LoVo (cell line): ENCODE measurements around the gene LIPH.
"Not testable (repeated sequence)": the region's sequence is repeated elsewhere in the genome, so short reads cannot be mapped to it uniquely, and the experiment has no call there.

Experiments used
- DNase-seq: peaks from one replicate; pipeline ENCODE4 v3.0.0-alpha.2; 2016; ENCODE audit warnings: low spot score

The LIPH gene

DNA sequence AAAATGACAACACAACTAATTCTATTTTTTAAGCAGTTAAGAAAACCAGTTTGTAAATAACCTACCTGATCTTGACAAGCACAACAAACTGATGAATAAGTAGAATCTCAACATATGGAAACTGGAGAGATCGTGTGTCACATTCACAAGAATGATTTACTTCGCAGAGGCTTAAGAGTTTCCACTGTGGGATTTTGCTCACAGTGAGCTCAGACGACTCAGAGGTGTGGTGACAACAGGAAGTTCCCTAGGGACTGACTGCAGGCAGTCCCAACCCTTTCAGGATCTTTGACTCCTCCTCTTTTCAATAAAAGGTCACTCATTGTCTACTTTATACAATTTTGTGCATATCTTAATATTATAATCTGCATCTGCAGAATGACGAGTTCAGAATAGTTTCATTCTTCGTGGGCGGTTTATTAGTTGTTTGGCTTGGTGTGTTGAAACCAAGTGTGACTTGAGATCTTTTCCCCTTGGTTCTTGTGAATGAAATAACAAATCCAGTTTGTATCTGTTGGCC, at the start of gene LIPH:
LIPH (minus strand) TSS at position 231 of the 520 bp plus-strand sequence; CDS start at position 114, 117 bp downstream.
- DNase-seq: peak; percentile 84

DNA sequence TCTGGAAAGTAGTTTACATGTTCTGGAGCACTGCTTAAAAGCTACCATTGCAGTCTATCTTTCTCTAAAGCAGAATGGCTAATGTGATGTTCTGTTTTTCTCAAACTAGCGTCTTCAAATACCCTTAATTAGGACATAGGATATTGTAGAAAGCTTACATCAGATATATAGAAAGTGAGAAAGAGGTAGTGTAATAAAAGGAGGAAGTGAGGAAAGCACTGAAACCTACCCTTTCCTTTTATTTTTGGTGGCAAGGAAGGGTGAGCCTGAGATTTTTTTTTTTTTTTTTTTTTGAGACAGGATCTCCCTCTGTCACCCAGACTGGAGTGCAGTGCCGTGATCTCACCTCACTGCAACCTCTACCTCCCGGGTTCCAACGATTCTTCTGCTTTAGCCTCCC, 43.1 kb upstream of the LIPH start:
- DNase-seq: no peak

DNA sequence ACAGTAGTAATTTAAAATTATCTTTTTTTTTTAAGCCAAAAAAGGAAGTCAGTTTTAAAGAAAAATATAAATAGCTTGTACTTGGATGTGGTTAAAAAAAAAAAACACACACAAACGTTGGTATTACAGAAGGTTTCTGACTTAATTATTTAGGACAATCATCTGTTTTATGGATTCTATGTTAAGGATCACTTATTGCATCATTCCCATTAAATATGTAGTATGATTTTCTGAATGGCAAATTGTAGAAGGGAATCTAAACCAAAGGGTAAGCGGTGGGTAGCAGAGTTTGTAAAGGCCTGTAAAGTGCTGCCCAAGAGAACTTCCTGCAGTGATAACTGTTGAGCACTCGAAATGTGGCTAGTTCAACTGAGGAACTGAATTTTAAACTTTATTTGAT, 41.7 kb upstream of the LIPH start:
- DNase-seq: no peak

DNA sequence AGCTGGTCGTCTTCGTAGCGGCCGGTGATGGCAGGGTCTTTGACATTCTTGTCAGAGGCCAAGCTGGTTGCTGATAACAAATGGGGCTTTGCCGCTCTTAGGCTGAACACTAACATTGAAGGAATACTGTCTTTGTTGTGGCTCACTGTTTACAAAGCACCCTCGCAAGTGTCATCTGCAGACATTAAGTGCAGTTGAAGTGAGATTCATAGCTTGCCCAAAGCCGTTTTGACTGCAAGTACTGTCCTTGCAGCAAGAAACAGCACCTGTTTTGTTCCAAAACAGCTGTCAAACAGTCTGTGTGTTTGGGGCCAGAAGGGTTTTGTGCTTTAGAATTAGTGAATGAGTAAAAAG, 34.3 kb upstream of the LIPH start:
- DNase-seq: no peak

DNA sequence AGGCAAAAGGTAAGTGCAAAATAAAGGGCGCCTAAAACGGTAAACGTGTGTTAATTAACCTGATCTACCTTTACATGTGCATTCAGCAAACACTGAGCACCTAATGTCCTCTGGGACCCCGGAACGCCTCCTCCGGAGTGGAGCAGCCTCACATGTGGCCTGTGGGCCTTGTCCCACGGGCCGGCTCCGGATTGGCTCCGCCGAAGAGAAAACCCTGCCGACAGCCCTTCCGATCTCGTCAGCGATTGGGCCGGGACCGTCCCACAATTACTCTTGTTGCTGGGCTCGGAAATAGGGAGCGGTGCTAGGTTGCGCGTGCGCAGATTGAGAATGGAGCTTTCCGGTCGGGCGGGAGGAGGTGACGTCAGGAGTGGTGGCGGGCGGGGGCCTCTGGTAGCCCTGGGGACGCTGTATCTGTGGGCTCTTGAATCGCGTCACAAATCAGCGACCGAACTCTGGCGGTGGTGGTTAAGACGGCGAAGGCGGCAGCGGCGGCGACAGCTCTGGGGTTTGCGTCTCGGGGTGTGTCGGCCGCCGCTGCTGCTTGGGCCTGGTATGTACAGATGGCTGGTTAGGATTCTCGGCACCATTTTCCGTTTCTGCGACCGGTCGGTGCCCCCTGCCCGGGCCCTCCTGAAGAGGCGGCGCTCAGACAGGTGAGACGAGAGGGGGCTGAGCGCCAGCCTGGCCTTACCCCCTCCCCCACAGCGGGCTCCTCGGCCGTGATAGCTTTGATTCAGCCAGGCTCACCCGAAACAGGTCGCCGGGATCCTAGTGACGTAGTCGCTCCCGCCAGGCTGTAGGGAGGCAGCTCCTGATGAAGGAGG, 33.7 kb upstream of the LIPH start, which contains the start of gene SENP2:
SENP2 (plus strand) TSS at position 437 of the 827 bp plus-strand sequence; CDS start at position 556, 119 bp downstream.
- peak; percentile 98 for DNase-seq

DNA sequence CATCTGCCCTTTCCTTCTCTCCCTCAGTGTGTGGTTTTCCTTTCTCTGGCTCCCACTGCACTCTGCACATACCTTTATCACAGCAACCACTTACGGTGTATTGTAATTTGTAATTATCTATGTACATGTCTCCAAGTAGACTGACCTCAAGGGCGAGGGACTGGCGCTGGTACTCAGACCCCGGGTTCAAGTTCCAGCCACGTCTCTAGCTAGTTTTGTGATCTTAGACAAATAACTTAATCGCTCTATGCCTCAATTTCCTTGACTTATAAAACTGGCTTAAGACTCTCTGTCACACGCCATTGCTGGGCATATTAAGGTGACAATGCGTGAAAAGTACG, 33.1 kb upstream of the LIPH start:
- DNase-seq: no peak

DNA sequence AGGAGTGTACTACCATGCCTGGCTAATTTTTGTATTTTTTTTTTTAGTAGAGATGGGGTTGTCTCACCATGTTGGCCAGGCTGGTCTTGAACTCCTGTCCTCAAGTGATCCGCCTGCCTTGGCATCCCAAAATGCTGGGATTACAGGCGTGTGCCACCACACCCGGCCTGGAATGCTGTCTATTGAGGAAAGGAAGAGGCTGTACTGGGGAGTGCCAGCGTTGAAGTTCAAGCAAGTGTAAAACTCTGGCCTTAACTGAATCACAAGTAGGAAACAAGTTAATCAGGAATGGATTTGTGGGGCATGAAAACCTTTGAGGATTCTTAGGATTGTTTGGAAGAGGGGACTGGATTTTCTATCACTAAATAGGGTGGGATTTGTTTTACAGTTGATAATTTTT, 32.3 kb upstream of the LIPH start:
- DNase-seq: no peak

DNA sequence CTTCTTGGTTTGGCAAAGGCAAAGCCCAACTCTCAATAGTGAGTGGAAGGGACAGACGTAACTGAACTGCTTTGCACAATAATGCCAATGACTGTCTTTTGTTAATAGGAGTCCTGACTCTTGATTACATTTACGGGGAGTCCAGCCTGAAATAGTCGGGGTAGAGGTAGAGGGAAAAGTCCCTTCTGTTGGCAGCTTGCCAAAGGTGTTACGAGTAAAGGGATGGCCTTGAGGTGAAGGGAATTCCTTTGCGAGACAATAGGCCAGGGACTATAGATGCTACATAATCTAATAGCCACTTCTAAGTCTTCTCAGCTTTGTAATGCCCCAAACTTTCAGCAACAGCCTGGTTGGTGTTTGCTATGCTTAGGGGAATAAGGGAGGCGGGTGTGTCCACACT, 31.5 kb upstream of the LIPH start:
- no peak for DNase-seq

DNA sequence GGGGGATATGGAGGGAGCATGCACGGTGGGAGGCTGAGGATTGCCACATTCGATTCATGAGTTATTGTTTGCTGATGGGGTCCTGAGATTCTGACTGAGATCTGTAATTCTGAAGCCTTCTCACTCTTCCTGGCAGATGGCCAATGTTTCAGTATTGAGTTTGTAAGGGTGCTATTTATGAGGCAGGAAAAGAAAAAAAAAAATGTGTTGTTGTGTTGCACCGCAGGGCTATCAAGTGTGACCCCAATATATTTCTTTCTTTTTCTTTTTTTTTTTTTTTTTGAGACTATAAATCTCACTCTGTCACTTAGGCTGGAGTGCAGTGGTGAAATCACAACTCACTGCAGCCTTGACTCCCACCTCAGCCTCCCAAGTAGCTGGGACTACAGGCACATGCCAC, 30.5 kb upstream of the LIPH start:
- DNase-seq: no peak

DNA sequence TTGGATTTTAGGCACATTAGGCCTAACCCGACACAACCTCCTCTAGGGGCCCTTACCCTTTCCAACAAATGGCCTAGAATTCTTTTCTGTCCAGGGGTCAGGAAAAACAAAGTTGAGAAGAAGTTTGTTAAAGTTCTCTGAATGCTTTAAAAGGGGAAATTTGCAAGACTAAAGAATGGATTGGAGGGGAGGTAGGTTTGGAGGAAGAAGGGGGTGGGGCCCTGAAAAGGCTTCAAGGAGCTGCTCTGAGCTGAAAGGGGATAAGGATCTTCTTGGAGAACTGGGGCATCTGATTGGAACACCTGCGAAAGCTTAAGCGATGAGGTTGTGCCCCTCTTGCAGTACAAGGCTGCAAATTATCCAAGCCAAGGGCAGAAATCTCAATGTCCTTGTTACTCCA, 29.8 kb upstream of the LIPH start:
- no peak for DNase-seq

DNA sequence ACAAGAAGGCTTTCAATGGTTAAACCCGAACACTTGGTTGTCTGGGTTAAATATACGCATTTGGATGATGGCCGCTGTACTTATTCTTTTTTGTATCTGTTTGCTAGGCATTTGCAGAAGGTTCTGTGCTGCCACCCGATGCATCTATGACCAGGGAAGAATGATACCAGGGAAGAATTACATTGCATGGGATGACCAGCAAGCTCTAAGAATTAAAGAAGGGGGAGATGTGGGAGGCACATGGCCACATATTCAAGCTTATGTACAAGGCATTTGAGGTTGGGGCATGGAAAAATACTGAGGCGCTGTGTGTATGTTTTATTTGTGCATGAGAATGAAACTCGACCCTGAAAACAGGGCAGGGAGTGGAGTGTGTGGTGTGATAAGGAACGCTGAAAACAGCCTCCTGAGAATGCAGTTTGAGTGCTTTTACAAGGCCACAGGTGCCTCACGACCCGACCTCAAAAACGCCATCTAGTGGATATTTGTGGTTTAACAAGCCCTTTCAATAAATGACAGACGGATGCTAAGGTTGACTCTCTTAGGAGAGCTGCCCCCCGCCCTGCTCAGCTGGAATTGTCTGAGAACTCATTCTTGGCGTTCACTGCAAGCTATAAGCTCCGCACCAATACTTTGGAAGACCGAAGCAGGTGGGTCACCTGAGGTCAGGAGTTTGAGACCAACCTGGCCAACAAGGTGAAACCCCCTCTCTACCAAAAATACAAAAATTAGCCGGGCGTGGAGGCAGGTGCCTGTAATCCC, 22.9 kb upstream of the LIPH start:
- peak; percentile 78 for DNase-seq

DNA sequence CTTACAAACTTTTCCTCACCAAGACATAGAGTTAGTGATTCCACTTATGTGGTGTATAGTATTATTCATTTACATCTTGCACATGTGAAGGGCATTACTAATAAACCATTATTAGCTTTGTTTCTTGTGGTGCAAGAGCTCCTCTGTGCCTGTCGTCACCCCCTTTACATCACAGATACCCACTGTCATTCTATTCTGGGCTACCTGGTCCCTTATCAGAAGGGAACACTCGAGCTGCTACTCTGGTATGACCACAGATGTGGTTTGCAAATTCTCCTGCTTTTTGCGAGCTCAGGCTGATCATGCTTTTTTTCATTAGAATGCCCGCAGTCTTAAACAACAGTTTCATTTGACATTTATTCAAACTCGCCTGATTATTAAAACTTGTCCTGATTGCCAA, 19.8 kb upstream of the LIPH start:
- DNase-seq: no peak

DNA sequence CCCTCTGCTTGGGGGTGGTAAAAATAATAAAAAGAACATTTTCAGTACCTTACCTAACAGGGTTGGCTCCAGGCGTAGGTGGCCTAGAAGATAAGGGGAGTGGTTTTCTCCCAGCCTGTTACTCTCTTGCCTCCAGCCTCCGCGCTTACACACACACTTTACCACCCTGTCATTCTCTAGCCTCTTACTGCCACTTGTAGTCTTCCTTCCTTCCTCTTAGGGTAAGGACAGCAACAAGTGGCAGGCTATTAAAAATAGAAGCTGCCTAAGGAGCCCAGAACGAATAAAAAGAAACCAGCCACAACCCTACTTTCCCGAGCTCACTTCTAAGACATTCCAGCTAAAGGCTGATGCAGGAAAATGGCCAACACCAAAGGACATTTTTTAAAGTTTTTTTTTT, 9.6 kb upstream of the LIPH start:
- no peak for DNase-seq

DNA sequence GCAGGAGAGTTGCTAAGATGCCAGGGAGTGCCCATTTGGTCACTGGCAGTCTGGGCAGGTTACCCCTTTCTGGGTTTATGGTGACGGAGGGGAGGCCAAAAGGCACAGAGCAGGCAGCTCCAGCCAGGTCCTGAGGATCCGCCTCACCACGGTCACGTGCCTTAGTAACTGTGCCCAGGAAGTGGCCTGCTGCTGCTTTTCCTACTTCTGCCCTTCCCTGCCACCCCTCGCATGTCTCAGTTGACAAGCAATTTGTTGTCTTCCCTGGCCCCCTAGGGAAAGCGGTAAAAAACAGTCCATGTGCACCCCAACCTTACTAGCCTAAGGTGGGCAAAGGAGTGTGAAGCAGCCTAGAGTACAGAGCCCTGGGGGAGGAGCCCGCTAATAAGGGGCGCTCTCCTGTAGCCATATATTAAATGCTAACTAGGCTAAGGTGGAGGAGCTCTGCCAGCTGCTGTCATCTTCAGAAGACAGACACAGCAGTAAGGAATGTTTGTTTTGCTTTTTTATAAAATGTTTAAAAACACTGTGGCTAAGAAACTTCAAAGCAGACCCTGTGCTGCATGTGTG, 9.1 kb upstream of the LIPH start:
- DNase-seq: no peak

DNA sequence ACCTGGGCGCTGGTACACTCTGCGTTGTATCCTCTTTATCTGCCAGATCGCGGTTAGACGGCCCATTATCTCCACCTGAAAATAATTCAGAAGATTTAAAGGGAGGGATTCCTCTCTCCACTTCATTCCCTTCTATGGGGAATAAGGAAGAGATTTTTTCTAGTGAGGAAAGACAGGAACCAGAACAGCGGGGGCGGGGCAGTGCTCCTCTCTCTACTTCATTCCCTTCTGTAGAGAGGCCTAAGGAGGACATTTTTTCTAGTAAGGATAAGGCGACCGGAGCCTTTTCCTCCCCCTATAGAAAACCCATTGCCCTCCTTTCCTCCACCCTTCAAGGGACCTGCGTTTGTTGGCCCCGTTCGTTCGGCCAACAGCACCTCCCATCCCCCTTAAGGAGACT, 8.3 kb upstream of the LIPH start:
- DNase-seq: no peak

DNA sequence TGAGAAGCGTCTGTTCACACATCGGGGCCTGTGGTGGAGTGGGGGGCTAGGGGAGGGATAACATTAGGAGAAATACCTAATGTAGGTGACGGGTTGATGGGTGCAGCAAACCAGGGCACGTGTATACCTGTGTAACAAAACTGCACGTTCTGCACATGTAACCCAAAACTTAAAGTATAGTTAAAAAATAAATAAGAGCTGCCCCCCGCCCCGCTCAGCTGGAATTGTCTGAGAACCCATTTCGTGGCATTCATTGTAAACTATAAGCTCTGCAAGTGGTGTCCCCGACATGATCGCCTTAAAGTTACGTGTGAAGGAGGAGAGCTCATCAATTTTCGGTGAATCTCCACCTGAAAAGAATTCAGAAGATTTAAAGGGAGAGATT, 7.3 kb upstream of the LIPH start:
- no peak for DNase-seq

DNA sequence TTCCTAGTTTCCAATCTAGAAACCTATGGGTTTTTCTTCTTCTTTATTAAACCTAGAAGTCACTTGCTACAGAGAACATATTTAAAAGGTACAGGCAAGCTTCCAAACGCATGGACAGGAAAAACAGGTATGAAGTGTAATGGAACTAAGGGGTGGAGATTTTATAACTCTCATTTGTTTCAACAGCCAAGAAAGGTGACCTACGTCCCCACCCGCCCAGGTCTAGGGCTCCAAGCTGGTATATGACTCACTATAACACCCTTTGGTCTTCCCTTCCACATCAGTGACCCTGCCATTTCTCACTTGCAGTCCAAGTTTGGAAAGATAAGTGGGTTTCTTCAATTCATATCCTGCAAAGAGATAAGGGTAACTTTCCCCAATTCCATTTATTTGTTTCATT, 6.0 kb upstream of the LIPH start:
- DNase-seq: peak; percentile 90

DNA sequence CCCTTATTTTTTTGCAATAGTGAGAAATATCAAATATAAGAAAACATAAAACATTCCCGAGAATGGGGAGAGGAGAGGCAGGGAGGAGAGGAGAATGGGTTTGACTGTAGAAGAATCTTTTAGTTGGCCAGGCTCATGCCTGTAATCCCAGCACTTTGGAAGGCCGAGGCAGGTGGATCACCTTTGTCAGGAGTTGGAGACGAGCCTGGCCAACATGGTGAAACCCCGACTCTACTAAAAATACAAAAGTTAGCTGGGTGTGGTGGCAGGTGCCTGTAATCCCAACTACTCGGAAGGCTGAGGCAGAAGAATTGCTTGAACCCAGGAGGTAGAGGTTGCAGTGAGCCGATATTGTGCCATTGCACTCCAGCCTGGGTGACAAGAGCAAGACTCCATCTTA, 4.3 kb upstream of the LIPH start:
- not testable (repeated sequence) for DNase-seq

DNA sequence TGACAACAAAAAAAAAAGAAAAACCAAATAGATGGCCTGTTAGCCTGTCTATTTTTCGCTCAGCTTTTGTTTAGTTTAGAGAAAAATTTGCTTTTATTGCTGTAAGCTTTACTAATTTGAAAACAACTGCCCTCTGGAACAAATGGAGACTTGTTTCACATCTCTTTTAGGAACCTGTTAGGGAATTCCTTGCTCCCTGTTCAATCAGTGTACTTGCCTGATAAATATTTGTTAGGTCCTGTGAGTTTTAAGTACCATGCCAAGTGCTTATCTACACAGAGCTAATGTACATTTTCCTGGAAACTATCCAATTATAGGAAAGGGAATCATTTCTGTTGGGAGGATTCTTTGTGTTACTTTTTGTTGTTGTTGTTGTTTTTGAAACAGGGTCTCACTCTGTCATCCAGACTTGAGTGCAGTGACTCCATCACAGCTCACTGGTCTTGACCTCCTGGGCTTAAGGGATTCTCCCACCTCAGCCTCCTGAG, 3.5 kb upstream of the LIPH start:
- no peak for DNase-seq

DNA sequence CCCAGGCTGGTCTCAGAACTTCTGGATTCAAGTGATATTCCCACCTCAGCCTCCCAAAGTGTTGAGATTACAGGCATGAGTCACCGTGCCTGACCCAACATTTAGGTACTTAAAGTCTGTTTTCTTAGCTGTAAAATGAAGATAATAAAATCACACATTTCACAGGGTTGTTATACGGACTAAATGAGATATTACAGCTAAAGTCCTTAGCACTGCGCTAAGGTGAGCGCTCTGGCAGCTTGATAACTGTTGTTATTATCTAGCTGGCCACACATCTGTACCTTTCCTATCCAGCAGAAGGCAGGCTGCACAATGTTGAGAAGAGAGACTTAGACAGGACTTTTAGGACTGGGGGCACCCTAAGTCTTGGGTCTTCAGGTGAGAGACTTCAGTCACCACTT, 2.7 kb upstream of the LIPH start:
- no peak for DNase-seq

DNA sequence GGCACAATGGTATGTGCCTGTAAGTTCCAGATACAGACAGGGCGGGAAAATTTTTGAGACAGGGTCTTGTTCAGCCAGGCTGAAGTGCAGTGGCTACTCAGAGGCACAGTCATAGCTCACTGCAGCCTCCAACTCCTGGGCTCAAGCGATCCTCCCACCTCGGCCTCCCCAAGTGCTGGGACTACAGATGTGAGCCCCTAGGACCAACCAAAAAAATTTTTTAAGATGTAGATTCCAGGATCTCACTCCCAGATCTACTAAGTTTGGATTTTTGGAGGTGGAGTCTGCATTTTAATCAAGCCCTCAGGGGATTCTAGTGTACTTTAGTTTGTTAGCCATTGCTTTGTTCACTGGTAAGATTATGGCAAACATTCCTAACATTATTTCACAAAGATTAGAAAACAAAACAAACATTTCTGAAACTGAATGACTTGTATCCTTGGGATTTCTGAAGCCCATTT, 2.7 kb downstream of the LIPH start:
- DNase-seq: no peak

DNA sequence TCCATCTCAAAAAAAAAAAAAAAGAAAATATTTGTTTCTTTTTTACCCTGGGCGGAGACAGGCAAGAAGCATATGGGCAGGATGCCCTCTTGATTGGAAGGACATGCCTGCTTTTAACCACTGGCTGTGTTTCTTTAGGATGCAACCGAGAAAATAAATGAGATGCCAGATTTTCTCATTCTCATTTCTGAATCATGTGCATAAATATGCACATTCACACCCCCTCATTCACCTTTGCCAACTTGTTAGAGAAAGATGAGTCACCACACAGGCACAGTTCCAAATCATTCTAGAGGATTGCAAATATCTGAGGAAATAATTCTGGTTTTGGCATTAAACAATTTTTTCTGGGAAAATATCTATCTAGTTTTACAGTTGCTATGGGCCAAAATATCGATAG, 3.3 kb downstream of the LIPH start:
- DNase-seq: peak; percentile 85

DNA sequence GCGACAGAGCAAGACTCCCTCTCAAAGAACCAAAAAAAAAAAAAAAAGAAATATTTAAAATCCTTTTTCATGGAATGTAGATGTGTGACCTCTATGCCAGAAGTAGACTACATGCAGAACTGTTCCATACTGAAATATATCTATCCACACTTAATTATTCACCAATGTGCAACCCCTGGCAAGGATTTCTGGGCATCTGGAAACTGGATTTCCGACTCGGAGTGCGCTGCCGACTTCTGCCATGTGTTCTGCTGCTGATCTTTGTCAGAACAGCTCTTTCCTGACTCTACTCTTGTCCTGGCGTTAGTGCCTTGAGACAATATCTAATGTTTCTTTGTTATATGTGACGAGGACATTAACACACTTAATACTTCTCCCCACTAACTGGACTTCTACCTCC, 11.7 kb downstream of the LIPH start:
- no peak for DNase-seq
